H9 (cell line): Measurements from ENCODE around the gene LRIT3. TPM values are rescaled to one million over a fixed set of nuclear protein-coding genes. Genes with fewer than 3 reads are reported as not detected.

Experiments
- DNase-seq: peaks from one replicate; pipeline ENCODE4 v3.0.0-alpha.2; 2017
- H2AFZ ChIP-seq: one replicate; pipeline ENCODE4 v1.6.1; 2013; ENCODE audit warnings: mild to moderate bottlenecking, low read length, control low read depth, moderate library complexity
- H2AK5ac ChIP-seq: 2 replicates; pipeline ENCODE4 v1.6.1; 2013; ENCODE audit warnings: low read length, control low read depth, mixed read lengths; ENCODE audit not compliant: insufficient read length
- H2BK120ac ChIP-seq: one replicate; pipeline ENCODE4 v1.6.1; 2013; ENCODE audit warnings: low read depth, mild to moderate bottlenecking, low read length, control low read depth, inconsistent platforms; ENCODE audit not compliant: poor library complexity, severe bottlenecking
- H2BK12ac ChIP-seq: 2 replicates; pipeline ENCODE4 v1.6.1; 2013; ENCODE audit warnings: low read length, control low read depth, mixed read lengths, low read depth; ENCODE audit not compliant: insufficient read length
- H2BK15ac ChIP-seq: 2 replicates; pipeline ENCODE4 v1.6.1; 2013; ENCODE audit warnings: low read depth, low read length, control low read depth
- H2BK20ac ChIP-seq: one replicate; pipeline ENCODE4 v1.6.1; 2013; ENCODE audit warnings: low read depth, mild to moderate bottlenecking, low read length, control low read depth, inconsistent platforms; ENCODE audit not compliant: poor library complexity, severe bottlenecking
- H2BK5ac ChIP-seq: 2 replicates; pipeline ENCODE4 v1.6.1; 2013; ENCODE audit warnings: low read length, control low read depth, mixed read lengths; ENCODE audit not compliant: insufficient read length
- H3K14ac ChIP-seq: 2 replicates; pipeline ENCODE4 v1.6.1; 2013; ENCODE audit warnings: low read length, control low read depth; ENCODE audit not compliant: insufficient read depth
- H3K18ac ChIP-seq: 2 replicates; pipeline ENCODE4 v1.6.1; 2013; ENCODE audit warnings: low read depth, mild to moderate bottlenecking, mixed read lengths, low read length, control low read depth; ENCODE audit not compliant: insufficient read length
- H3K23ac ChIP-seq: 2 replicates; pipeline ENCODE4 v1.6.1; 2013; ENCODE audit warnings: low read length, control low read depth, mixed read lengths, low read depth; ENCODE audit not compliant: insufficient read length
- H3K23me2 ChIP-seq: 2 replicates; pipeline ENCODE4 v1.6.1; 2013; ENCODE audit warnings: low read depth, mild to moderate bottlenecking, mixed read lengths, low read length, control low read depth; ENCODE audit not compliant: insufficient read length, poor library complexity, severe bottlenecking
- H3K27ac ChIP-seq: 2 replicates; pipeline ENCODE4 v1.5.1; 2013; ENCODE audit warnings: low read length, control low read depth, mixed read lengths, low read depth; ENCODE audit not compliant: insufficient read length
- H3K27me3 ChIP-seq: 2 replicates; pipeline ENCODE4 v1.6.1; 2013; ENCODE audit warnings: low read length, control low read depth, inconsistent platforms; ENCODE audit not compliant: insufficient read depth
- H3K4ac ChIP-seq: 2 replicates; pipeline ENCODE4 v1.6.1; 2013; ENCODE audit warnings: low read depth, mild to moderate bottlenecking, control low read depth, inconsistent platforms, low read length, moderate library complexity
- H3K4me1 ChIP-seq: 2 replicates; pipeline ENCODE4 v1.6.1; 2013; ENCODE audit warnings: low read length, control low read depth, inconsistent platforms; ENCODE audit not compliant: insufficient read depth
- H3K4me2 ChIP-seq: 2 replicates; pipeline ENCODE4 v1.6.1; 2013; ENCODE audit warnings: low read length, control low read depth, mixed read lengths; ENCODE audit not compliant: insufficient read length, insufficient read depth
- H3K56ac ChIP-seq: 2 replicates; pipeline ENCODE4 v1.6.1; 2013; ENCODE audit warnings: low read depth, mild to moderate bottlenecking, mixed read lengths, low read length, control low read depth; ENCODE audit not compliant: insufficient read length
- H3K79me1 ChIP-seq: 2 replicates; pipeline ENCODE4 v1.6.1; 2013; ENCODE audit warnings: low read depth, mild to moderate bottlenecking, moderate library complexity, low read length, control low read depth, inconsistent platforms; ENCODE audit not compliant: insufficient read depth, poor library complexity, severe bottlenecking
- H3K79me2 ChIP-seq: 2 replicates; pipeline ENCODE4 v1.6.1; 2013; ENCODE audit warnings: low read length, control low read depth, inconsistent platforms; ENCODE audit not compliant: insufficient read depth
- H3K9ac ChIP-seq: 2 replicates; pipeline ENCODE4 v1.6.1; 2013; ENCODE audit warnings: low read length, control low read depth, mixed read lengths; ENCODE audit not compliant: insufficient read length; ENCODE audit errors: extremely low read depth
- H3K9me3 ChIP-seq: one replicate; pipeline ENCODE4 v1.6.1; 2013; ENCODE audit warnings: low read depth, low read length, inconsistent platforms; ENCODE audit not compliant: control insufficient read depth
- H3T11ph ChIP-seq: one replicate; pipeline ENCODE4 v1.6.1; 2013; ENCODE audit warnings: mild to moderate bottlenecking, low read length, control low read depth, inconsistent platforms
- H4K20me1 ChIP-seq: one replicate; pipeline ENCODE4 v1.6.1; 2013; ENCODE audit not compliant: control insufficient read depth, insufficient read length, insufficient read depth
- H4K5ac ChIP-seq: 2 replicates; pipeline ENCODE4 v1.6.1; 2013; ENCODE audit warnings: low read depth, mild to moderate bottlenecking, mixed read lengths, low read length, control low read depth; ENCODE audit not compliant: insufficient read length
- H4K8ac ChIP-seq: replicated peaks from 2 replicates; pipeline ENCODE4 v1.6.1; 2013; ENCODE audit warnings: low read length, control low read depth, mixed read lengths, low read depth; ENCODE audit not compliant: insufficient read length
- H4K91ac ChIP-seq: 2 replicates; pipeline ENCODE4 v1.6.1; 2013; ENCODE audit warnings: low read depth, mild to moderate bottlenecking, moderate library complexity, mixed read lengths, low read length, control low read depth; ENCODE audit not compliant: insufficient read length
- H3K27ac Mint-ChIP-seq, 3 experiments: 2 replicates in 2 of 3; 3 replicates in 1 of 3; pipeline ENCODE4 v1.8.0; 2020 to 2021; ENCODE audit warnings: mixed read lengths in 3 of 3, mild to moderate bottlenecking in 1 of 3, moderate library complexity in 1 of 3
- H3K27me3 Mint-ChIP-seq: 2 replicates; pipeline ENCODE4 v1.8.0; 2021; ENCODE audit warnings: low read depth, mild to moderate bottlenecking, moderate library complexity, mixed read lengths
- H3K36me3 Mint-ChIP-seq, 3 experiments: 2 replicates in 2 of 3; 3 replicates in 1 of 3; pipeline ENCODE4 v1.8.0; 2020 to 2021; ENCODE audit warnings: low read depth in 3 of 3, mixed read lengths in 3 of 3; ENCODE audit not compliant: insufficient read depth in 1 of 3
- H3K4me1 Mint-ChIP-seq, 2 experiments: 2 replicates each; pipeline ENCODE4 v1.8.0; 2020; ENCODE audit warnings: mixed read lengths in 2 of 2
- H3K4me3 Mint-ChIP-seq, 2 experiments: 2 replicates in 1 of 2; 3 replicates in 1 of 2; pipeline ENCODE4 v1.8.0; 2020 to 2021; ENCODE audit warnings: mild to moderate bottlenecking in 2 of 2, mixed read lengths in 2 of 2, moderate library complexity in 1 of 2
- H3K9me3 Mint-ChIP-seq, 2 experiments: 2 replicates in 1 of 2; 3 replicates in 1 of 2; pipeline ENCODE4 v1.8.0; 2020; ENCODE audit warnings: mild to moderate bottlenecking in 2 of 2, mixed read lengths in 2 of 2, moderate library complexity in 1 of 2
- CTCF ChIP-seq: fragments of 200-600 bp; sonication (generic); conservative IDR thresholded peaks from 3 replicates; pipeline ENCODE4 v1.8.0; 2021; ENCODE audit warnings: antibody characterized with exemption, mild to moderate bottlenecking
- WGBS: extraction: QIAGEN DNeasy Blood & Tissue Kit; methylation state at CpG from one replicate; pipeline ENCODE4 v1.1.7; 2013; ENCODE audit warnings: missing lambda C conversion rate, low lambda C conversion rate, mixed read lengths; ENCODE audit not compliant: insufficient read length; ENCODE audit errors: extremely low coverage; 5-methylcytosine and 5-hydroxymethylcytosine counted together
- total RNA-seq: library from RNA; stranded (reverse); gene quantifications from 2 replicates; pipeline ENCODE4 v1.2.1, GENCODE V29; 2021

The LRIT3 gene
- total RNA-seq, 1 experiment from 2014 or later = 0.07 TPM

DNA sequence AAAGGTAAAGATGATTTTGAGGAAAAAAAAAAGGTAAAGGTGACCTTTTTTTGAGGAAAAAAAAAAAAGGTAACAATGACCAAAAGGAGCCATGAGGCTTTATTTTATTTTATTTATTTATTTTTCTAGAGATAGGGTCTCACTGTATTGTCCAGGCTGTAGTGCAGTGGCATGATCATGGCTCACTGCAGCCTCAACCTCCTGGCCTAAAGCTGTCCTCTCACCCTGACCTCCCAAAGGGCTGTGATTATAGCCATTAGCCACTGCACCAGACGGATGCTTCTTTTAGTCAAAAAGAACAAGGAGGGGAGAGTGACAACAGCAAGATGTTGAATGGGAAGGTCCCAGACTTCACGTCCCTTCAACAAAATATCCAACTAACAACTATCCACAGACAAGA, 30.4 kb downstream of the LRIT3 start:
- Histone ChIP-seq H2BK20ac (no peak overlapping the region), H3K9ac (no peak overlapping the region), H2BK5ac (no peak overlapping the region), H3K79me1 (no peaks in the 10 kb centered on the region), H3K4ac (no peak overlapping the region), H3K27ac (no peak overlapping the region), H3K4me2 (no peak overlapping the region), H4K5ac (no peak overlapping the region), H2AK5ac (no peak overlapping the region), H3K27me3 (no peaks in the 10 kb centered on the region), H2BK120ac (no peak overlapping the region), H4K8ac (no peak overlapping the region), H4K91ac (no peak overlapping the region), H3K23me2 (peaks cover 3% of the 10 kb centered on the region), H3K56ac (no peak overlapping the region), H3K9me3 (no peaks in the 10 kb centered on the region), H3K18ac (no peak overlapping the region), H3K4me1 (no peaks in the 10 kb centered on the region), H2AFZ (no peak overlapping the region), H3K14ac (no peak overlapping the region), H3K79me2 (no peaks in the 10 kb centered on the region), H2BK12ac (no peak overlapping the region), H4K20me1 (no peaks in the 10 kb centered on the region), H3K23ac (no peak overlapping the region), H2BK15ac (no peak overlapping the region), H3T11ph (no peak overlapping the region)
- no peak for DNase-seq
- H3K9me3 Mint-ChIP-seq = peaks cover 0 to 3% of the 10 kb centered on the region in 2 experiments; a peak in 2 of 5 replicates
- no peaks in the 10 kb centered on the region for H3K4me1 Mint-ChIP-seq
- no CpG with 5 or more reads among the region's 2 CpGs for WGBS
- peaks cover 0 to 5% (median 0%) of the 10 kb centered on the region in 3 experiments; a peak in 2 of 7 replicates for H3K36me3 Mint-ChIP-seq
- H3K27me3 Mint-ChIP-seq = no peaks in the 10 kb centered on the region
- TF ChIP-seq CTCF = no peak
- H3K27ac Mint-ChIP-seq = no peak overlapping the region
- no peak overlapping the region for H3K4me3 Mint-ChIP-seq
